ENCODE data around the gene NELFB. TPM values are rescaled to one million over a fixed set of nuclear protein-coding genes. Genes with fewer than 3 reads are reported as not detected.

NELFB gene
- total RNA-seq, 1 donor: 47.1 TPM

DNA sequence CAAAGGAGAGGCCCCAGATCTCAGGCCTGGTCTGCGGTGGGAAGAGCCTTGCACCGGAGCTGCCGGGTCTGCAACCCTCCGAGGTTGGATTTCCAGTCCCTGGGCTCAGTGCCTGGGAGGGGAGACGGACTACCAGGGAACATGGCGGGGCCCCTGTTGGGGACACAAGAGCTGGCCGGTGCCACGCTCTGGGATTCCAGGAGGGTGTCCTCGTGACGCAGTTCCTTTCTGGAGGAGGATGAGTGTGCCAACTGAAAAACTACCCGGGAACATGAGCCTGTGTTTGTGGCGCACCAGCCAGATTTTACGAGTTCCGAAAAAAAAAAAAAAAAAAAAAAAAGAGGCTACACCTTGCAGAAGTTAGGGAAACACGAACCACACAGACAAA lies 38.0 kb downstream of the NELFB start:
- H3K4me3 ChIP-seq (ENCODE audit: low read depth, low read length): no peak overlapping the region

DNA sequence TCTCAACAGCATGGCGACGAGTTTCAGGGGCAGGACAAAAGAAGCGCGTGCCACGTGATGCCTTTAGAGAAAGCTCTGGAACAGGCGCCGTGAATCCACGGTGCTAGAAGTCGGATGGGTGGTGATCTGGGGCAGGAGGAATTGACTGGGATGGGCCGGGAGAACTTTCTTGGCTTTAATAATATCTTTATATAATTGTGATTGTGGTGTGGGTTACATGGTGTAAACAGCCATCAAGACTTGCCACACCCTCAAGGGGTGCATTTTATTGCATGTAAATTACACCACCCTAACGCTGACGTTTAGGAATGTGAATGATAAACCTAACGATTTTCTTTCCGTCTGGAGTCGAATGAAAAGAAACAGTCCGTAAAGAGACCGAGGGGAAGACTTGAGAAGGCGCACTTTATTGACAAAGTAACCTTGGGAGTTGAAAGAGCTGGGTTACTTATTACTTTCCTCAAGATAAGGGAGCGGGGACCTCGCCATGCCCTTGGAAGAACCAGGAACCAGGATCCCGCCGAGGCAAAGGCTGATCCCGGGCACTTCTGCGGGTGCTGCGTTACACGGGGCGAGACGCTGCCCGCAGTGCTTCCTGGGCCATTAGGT lies 38.5 kb downstream of the NELFB start:
- peak overlapping the region; percentile 35 for H3K4me3 ChIP-seq (ENCODE audit: low read depth, low read length)
- TF ChIP-seq, protein P1, sequence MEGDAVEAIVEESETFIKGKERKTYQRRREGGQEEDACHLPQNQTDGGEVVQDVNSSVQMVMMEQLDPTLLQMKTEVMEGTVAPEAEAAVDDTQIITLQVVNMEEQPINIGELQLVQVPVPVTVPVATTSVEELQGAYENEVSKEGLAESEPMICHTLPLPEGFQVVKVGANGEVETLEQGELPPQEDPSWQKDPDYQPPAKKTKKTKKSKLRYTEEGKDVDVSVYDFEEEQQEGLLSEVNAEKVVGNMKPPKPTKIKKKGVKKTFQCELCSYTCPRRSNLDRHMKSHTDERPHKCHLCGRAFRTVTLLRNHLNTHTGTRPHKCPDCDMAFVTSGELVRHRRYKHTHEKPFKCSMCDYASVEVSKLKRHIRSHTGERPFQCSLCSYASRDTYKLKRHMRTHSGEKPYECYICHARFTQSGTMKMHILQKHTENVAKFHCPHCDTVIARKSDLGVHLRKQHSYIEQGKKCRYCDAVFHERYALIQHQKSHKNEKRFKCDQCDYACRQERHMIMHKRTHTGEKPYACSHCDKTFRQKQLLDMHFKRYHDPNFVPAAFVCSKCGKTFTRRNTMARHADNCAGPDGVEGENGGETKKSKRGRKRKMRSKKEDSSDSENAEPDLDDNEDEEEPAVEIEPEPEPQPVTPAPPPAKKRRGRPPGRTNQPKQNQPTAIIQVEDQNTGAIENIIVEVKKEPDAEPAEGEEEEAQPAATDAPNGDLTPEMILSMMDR (IDR thresholded peaks at IDR 0.05; ENCODE audit: insufficient read depth, low read depth, low read length): no peak
- no peak for DNase-seq (ENCODE audit: low read depth)

More for the DNA sequence above, 38.0 kb downstream of the NELFB start:
- TF ChIP-seq, protein P1 (IDR thresholded peaks at IDR 0.05; ENCODE audit: insufficient read depth, low read depth, low read length): no peak
- no peak for DNase-seq (ENCODE audit: low read depth)

DNA sequence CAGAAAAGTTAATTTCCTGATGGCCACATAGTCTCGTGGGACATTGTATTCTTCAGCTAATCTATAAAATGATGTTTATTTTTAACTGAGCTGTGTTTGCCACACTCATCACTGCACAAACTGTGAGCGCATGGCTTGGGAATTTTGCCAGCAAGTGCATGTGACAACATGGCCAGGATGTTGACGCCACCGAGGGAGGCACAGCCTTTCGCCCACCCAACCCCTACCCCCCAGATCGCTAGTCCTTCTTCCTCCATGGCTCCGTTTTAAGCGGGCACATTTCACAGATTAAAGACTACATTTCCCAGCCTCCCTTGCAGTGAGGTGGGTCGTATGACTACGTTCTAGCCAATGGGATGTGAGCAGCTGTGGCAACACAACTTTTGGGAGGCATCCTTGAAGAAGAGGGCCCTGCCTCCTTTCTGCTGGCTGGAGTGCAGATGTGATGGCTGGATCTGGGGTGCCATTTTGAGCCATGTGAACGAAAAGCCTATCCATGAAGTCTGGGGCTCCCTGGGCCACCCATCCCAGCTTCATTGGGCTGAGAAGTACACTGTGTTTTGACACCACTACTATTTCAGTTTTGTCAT lies 39.1 kb downstream of the NELFB start:
- peak overlapping the region; percentile 35 for H3K4me3 ChIP-seq (ENCODE audit: low read depth, low read length)
- TF ChIP-seq, protein P1 (IDR thresholded peaks at IDR 0.05; ENCODE audit: insufficient read depth, low read depth, low read length): no peak
- peak; percentile 72 for DNase-seq (ENCODE audit: low read depth)

DNA sequence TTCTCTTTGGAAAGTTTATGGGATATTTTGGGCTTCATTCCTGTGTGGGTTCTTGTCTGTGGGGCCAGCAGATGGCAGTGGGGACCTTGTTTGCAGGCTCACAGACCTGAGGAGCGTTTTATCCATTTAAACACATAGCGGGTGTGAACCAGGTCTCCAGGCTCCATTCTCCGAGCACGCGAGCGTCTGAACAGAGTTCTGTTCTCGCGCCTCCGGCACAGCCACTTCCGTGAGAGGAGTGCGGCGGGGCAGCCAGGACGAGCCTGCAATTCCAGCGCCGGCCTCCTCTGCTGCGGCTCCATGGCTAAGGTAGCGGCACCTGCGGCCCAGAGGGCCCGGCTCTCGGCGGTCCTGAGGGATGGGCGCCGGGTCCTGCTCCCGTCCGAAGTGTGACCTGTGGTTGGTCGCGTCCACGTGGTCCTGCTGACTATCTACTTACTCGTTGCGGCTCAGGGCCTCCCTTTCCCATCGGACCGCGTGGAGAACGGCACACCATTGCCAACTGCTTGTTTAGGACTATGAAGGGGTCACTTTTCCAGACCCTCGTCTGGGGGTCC lies 39.6 kb downstream of the NELFB start:
- DNase-seq (ENCODE audit: low read depth): peak; percentile 43
- H3K4me3 ChIP-seq (ENCODE audit: low read depth, low read length): no peak overlapping the region
- TF ChIP-seq, protein P1 (IDR thresholded peaks at IDR 0.05; ENCODE audit: insufficient read depth, low read depth, low read length): peak; percentile 37

DNA sequence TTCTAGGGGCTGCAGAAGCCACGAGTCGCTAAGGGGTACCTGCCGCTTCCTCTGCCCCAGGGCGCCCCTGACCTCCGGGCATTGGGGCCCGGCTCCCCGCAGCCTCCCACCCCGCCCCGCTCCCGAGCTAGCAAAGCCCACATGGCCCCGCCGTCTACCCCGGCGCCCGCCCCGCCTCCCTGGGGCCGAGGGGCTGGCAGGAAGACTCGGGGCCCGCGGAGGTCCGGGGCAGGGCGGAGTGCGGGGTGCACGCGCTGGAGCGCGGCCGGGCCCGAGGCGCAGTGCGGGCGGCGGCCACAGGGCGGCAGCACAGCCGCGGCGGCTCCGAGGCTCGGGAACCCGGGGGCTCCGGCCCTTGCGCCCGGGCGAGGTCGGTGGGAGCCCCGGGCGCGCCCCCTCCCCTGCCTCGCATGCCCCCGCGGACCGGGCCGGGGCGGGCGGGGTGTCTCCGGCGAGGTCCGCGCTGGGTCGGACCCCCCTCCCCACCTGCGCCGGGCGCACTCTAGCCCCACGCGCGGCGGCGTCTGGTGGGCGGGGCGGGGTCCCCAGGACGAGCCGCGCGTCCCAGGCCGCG lies 40.2 kb downstream of the NELFB start:
- no peak for DNase-seq (ENCODE audit: low read depth)
- H3K4me3 ChIP-seq (ENCODE audit: low read depth, low read length): peak overlapping the region; percentile 6

DNA sequence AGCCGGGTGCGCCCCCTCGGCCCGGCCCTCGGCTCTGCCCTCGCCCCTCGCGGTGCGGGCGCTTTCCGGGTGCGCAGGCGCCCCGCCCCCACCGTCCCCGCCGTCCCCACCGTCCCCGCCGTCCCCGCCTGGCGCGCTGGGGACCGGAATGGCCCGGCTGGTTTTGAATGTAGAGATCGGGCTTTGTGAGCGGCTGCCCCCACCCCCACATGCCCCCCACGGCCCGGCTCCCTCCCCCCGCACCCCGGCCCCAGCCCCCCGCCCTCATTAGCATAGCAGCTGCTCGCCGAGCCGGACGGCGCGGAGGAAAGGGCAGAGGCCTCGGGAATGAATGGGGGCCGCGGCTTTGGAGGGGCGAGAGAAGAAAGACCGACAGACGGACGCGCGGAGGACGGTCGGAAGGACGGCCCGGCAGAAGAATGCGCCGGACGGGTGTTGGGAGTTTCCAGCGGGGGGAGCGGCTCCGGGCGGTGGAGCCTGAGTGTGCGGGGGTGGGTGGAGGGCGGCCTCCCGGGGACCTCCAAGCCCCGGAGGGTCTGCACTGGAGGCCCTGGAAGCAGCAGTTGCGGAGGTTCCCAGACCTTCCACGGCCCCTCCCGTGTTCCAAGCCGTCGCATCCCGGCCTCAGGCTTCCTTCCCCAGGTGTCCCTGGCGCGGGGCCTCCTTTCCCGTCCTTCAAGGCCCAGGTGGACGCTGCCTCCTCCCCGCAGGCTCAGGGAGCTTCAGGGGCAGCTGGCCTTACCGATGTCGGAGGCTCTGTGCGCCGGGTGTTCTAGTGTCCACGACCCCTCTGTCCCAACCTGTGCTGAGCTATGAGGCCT lies 40.9 kb downstream of the NELFB start:
- TF ChIP-seq, protein P1 (IDR thresholded peaks at IDR 0.05; ENCODE audit: insufficient read depth, low read depth, low read length): no peak
- DNase-seq (ENCODE audit: low read depth): no peak
- peak overlapping the region; percentile 30 for H3K4me3 ChIP-seq (ENCODE audit: low read depth, low read length)

More for the DNA sequence above, 40.2 kb downstream of the NELFB start:
- TF ChIP-seq, protein P1 (IDR thresholded peaks at IDR 0.05; ENCODE audit: insufficient read depth, low read depth, low read length): peak; percentile 32
